Activated CD8-positive, alpha-beta memory T cell treated with anti-CD3 and anti-CD28 coated beads, Interleukin-2, amount 50 U/mL, for 24 hours (primary cell): ENCODE results near the gene TSC22D4.

Experiments used
- DNase-seq: peaks from one replicate; pipeline ENCODE4 v3.0.0-alpha.2; 2020; ENCODE audit errors: extremely low read depth

The TSC22D4 gene

DNA sequence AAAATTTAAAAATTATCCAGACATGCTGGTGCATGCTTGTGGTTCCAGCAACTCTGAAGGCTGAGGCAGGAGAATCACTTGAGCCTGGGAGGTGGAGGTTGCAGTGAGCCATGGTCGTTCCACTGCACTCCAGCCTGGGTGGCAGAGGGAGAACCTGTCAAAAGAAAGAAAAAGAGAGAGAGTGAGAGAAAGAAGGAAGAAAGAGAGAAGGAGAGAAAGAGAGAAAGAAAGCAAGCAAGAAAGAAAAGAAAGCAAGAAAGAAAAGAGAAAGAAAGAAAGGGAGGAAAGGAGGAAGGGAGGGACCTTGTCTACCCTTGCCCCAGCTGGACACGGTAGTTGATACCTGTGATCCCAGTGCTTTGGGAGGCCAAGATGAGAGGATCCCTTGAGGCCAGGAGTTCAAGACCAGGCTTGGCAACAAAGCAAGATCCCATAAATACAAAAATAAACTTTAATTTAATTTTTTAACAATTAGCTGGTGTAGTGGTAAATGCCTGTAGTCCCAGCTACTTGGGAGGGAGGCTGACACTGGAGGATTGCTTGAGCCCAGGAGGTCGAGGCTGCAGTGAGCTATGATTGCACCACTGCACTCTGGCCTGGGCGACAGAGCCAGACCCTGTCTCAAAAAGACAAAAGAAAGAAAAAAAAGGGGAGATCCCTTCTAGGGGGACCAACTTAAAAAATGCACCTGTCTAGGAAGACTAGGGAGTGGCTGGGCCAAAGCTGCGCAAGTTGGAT lies 13.9 kb upstream of the TSC22D4 start:
- DNase-seq, result no peak

- no peak for DNase-seq
These were observed 12.2 kb upstream of the TSC22D4 start for GRCh38 chr7:100491192-100491578.

DNA sequence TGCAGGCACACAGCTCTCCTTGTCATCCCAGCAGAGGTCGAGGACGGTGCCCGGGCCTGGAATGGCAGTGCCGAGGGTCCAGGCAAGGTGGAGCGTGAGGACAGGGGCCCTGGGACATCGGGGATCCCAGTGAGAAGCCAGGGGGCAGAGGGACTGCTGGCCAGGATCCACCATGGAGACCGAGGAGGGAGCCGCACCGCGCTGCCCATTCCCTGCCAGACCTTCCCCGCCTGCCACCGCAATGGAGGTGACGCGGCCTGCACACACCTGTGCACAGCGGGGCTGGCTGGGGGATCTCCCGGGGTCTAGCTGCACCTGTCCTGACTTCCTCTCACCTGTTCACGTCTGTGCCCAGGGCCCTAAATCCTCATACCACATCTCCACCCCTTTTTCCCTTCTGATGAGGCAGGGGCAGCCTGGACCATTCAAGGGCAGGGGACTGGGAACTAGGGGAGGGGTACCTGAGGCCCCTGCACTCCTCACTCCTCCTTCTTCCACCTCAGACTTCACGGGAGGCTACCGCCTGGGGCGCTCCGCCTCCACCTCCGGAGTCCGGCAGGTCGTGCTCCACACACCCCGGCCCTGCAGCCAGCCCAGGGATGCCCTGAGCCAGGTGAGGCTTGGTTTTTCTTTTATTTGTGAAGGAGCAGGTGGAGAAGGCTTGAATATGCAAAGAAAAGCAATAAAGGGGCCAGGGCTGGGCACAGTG lies 11.6 kb upstream of the TSC22D4 start:
- no peak for DNase-seq

DNA sequence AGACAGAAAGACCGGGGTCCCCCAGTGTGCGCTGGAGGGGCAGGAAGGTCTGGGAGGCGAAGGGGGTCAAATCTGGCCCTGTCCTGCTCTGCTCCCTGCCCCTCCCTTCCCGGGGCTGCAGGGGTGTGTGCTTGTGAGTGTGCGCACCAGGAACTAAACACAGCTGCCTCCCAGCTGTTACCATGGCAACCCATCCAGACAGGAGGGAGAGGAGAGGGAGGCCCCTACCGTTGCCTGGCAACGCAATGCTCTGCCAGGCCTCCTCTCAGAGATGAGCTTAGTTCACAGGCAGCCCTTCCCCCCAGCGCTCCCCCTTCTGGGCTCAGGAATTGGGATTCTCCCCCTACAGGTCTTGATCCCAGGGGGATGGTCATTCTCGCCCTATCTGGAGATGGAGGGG lies 10.8 kb upstream of the TSC22D4 start:
- DNase-seq, result no peak

DNA sequence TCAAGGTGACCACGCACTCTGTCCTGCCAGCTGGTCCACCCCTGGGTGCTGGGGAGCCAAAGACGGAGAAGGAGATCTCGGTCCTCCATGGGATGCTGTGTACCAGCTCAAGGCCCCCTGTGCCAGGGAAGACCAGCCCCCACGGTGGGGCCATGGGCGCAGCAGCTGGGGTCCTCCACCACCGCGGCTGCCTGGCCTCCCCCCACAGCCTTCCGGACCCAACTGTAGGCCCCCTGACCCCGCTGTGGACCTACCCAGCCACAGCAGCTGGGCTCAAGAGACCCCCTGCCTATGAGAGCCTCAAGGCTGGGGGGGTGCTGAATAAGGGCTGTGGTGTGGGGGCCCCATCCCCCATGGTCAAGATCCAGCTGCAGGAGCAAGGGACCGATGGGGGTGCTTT lies 10.1 kb upstream of the TSC22D4 start:
- DNase-seq, result no peak

- DNase-seq, result no peak
These were observed 9.5 kb upstream of the TSC22D4 start for GRCh38 chr7:100488333-100489095.

DNA sequence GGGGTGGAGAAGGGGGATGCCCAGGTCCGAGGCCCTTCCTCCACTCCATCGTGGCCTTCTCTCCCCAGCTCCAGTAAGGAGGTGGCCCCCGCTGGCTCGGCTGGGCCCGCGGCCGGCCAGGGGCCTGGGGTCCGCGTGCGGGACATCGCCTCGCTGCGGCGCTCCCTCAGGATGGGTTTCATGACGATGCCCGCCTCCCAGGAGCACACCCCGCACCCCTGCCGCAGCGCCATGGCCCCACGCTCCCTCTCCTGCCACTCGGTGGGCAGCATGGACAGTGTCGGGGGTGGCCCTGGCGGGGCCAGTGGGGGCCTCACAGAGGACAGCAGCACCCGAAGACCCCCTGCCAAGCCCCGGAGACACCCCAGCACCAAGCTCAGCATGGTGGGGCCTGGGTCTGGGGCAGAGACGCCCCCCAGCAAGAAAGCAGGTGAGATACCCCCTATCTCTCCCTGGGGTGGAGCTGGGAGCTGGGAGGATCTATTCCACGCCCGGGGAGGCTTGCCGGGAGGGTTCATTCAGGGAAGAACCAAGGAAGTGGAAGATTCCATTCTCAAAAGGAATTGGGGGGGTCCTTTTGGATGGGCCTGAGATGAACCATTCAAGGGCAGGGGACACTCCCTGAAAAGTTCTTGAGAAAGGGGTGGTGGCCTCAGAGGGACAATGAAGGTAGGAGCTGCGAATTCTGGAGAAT lies 7.9 kb upstream of the TSC22D4 start:
- DNase-seq, result no peak

GRCh38 chr7:100486111-100486636 lies 7.2 kb upstream of the TSC22D4 start:
- no peak for DNase-seq

DNA sequence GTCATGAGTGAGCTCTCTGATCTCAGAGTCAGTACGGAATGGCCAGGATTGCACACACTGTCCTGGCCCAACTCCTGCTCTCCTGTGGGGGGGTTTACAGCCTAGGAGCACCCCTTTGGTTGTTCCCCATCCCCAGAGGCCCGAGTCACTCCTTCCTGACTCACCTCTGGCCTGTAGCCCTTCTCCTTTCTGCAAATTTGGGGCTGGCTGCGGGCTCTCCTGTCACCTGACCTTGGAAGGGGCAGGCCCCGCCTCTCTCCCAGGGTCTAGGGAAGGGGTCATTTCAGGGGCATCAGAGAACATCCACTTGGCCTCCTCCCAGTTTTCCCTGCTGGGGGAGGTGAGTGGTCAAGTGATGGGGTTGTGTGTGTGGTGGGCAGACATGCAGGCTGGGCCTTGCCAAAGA lies 6.5 kb upstream of the TSC22D4 start:
- no peak for DNase-seq

DNA sequence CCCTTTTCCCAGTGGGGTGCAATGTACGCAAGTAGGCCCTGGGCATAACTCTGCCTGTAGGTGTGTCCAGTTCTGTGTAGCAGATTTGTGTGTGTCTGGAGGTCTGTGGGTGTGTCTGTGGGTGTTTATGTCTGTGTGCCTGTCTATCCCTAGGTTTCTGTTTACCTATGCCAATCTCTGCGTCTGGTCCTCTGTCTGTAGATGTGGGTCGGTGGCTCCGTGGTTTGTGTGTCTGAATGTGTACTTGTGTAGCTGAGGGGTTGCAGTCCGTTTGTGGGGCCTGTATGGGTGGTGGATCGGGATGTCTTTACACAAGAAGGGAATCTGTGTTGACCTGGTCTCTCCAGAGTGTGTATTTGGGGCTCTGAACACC lies 5.6 kb upstream of the TSC22D4 start:
- no peak for DNase-seq

DNA sequence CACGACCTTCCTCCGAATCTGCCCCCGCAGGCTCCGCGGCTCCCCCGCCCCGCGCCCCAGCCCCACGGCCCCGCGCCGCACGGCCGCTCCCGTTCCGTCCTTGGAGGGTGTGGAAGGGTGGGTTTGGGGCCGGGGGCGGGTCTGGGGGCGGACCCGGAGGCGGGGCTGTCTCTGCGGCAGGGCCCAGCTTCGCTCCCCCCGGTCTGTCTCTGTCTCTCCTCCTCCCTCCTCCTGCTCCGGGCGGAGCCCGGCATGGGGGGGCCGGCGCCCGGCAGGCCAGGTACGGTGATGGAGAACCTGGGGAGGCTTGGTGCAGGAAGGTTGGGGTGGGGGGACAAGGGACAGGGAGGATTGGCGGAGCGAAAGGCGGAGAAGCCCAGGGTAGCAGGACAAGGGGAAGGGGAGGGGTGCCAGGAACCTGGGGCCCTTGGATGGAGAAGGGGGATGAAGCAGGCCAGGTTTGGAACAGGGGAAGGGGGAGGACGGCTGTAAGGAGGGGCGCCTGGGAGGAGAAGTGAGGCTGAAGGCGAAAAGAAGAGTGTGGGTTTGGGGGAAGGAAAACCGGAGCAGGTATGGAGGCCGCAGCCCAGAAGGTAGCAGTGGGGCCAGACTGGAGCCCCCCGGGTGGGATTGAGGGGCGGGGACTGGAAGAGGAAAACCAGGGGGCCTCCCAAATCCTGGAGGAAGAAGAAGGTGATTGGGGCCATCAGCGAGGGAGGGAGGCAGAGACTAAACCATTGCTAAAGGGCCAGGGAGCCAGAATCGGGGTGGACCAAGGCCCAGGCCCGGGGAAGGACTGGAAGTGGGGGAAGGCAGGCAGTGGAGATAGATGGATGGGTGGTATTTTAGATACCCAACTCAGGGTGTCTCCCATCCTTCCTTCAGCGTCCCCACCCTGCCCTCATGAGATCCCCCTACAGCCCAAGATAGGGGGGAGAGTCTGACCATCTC lies 5.0 kb upstream of the TSC22D4 start, which contains the start of gene NYAP1:
TSS of gene NYAP1 (plus strand) at position 206 of the 951 bp plus-strand sequence. CDS start 1,385 bp downstream, outside the sequence.
- DNase-seq, result no peak

DNA sequence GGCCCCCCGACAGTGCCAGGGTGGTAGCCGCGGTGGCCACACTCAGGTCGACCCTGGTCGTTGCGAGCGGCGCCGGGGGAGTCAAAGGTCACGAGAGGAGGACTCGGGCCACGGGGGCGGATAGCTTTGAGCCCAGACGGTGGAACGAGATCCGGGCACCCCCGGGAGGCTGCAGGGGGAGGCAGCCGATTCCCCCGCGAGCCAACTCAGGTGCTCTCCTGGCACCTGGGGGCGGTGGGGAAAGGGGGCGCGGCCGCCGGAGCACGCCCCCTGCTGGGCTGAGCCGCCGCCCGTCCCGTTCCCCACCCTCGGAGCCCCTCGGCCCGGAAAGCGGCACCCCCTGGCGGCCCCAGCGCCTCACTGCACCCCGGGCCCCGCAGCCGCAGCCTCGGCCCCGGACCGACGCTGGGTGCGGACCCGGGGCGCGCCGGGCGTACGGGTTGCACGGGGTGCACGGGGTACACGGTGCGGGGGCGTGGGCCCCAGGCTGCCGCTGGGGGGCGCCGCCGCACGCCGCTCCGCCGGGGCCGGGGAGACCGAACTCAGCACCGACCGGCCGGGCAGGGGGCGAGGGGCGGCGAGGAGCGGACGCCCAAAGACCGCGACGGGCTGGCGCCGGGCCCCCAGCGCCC lies 4.2 kb upstream of the TSC22D4 start:
- no peak for DNase-seq

- no peak for DNase-seq
These were observed 3.7 kb upstream of the TSC22D4 start for GRCh38 chr7:100482728-100483089.

DNA sequence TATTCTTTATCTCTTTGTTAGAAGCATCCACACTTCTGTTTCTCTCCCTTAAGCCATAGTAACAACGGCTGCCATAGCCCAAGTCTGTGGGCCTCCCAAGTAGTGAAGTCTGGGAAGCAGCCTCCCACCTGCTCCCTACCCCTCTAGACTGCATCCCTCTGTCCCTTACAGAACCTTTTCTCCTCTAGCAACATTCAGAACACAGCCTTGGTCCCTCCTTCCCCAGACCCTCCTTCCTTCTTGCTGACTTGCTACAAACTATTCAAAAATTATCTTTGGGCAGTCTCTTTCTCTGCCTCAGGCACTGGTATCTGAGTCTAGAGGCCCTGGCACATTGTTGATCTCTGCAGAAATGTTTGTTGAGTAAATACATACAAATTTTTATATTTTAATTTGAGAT lies 2.5 kb upstream of the TSC22D4 start:
- no peak for DNase-seq

DNA sequence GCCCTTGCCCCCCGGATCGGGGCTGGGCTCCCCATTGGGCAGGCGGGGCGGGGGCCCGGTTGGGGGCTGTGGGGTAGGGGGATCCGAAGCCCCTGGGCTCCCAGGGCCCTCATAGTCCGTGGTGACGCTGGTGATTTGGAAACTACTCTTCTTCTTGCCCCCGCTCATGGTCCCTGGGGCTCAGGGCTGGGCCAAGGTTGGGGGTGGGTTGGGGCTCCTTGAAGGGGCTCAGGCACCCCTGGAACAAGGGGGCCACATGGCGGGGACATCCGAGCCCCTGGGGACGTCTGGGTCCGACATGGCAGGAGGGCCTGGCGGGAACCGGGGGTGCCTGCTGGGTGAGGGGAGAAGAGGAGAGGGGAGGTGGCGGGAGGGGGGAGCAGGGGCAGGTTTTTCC lies 1.1 kb downstream of the TSC22D4 start:
- no peak for DNase-seq

GRCh38 chr7:100476903-100477870 lies 1.8 kb downstream of the TSC22D4 start:
- no peak for DNase-seq

- DNase-seq, result no peak
These were observed 2.8 kb downstream of the TSC22D4 start for GRCh38 chr7:100476101-100476780.

DNA sequence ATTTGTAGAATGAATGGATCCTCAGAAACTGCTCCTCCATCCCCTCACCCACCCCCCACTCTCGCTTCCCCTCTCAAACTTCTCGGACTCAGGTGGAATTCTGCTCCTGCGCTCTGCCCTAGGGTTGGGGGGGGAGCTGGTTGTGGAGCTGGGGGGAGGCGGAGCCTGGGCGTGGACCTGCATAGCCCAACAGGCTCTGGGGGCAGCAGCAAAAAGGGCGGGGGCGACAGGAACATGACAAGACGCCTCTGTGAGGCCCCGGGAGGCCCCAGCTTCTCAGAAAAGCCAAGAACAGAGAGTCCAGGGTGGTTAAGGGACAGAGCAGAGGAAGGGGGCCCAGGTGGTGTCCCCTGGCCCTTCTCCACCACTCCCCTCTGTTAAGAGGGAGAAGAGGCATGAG lies 3.5 kb downstream of the TSC22D4 start:
- DNase-seq, result no peak
